GM18873 (cell line): Measurements from ENCODE around the gene SERP1.

Experiments used
- ATAC-seq: cut with Tn5 transposase; IDR thresholded peaks from one replicate; pipeline ENCODE4 v1.9.1; 2021; ENCODE audit warnings: mild to moderate bottlenecking, moderate library complexity, moderate number of reproducible peaks; ENCODE audit not compliant: unreplicated experiment, low FRiP score

The SERP1 gene

GRCh38 chr3:150546226-150547044, at the start of gene SERP1, which contains the start of gene EIF2A:
Gene SERP1, minus strand, starts transcription at chr3:150546496. Its CDS starts 361 bp downstream, at chr3:150546135.
Gene EIF2A, plus strand, starts transcription at chr3:150546787. Its CDS starts 16 bp downstream, at chr3:150546803.
- peak; percentile 87 for ATAC-seq

- no peak for ATAC-seq
Observed at GRCh38 chr3:150594150-150594549, 47.9 kb upstream of the SERP1 start.

GRCh38 chr3:150589759-150590158, 43.5 kb upstream of the SERP1 start:
- no peak for ATAC-seq

- ATAC-seq = no peak
Observed at GRCh38 chr3:150588027-150588830, 41.9 kb upstream of the SERP1 start.

- peak; percentile 64 for ATAC-seq
Observed at GRCh38 chr3:150583028-150583427, 36.7 kb upstream of the SERP1 start.

GRCh38 chr3:150582620-150583019, 36.3 kb upstream of the SERP1 start:
- ATAC-seq = peak; percentile 42

- ATAC-seq = no peak
Observed at GRCh38 chr3:150581174-150581573, 34.9 kb upstream of the SERP1 start.

GRCh38 chr3:150577855-150578254, 31.6 kb upstream of the SERP1 start:
- no peak for ATAC-seq

GRCh38 chr3:150567328-150567727, 21.0 kb upstream of the SERP1 start:
- ATAC-seq = no peak

- no peak for ATAC-seq
Observed at GRCh38 chr3:150564243-150564642, 17.9 kb upstream of the SERP1 start.

- ATAC-seq = no peak
Observed at GRCh38 chr3:150557725-150558124, 11.4 kb upstream of the SERP1 start.

GRCh38 chr3:150556792-150557191, 10.5 kb upstream of the SERP1 start:
- no peak for ATAC-seq

- no peak for ATAC-seq
Observed at GRCh38 chr3:150555859-150556436, 9.7 kb upstream of the SERP1 start.

- no peak for ATAC-seq
Observed at GRCh38 chr3:150547045-150547741, 897 bp upstream of the SERP1 start.

GRCh38 chr3:150545419-150546225, 674 bp downstream of the SERP1 start:
- peak; percentile 21 for ATAC-seq

GRCh38 chr3:150544726-150545125, 1.6 kb downstream of the SERP1 start:
- no peak for ATAC-seq

GRCh38 chr3:150544041-150544440, 2.3 kb downstream of the SERP1 start:
- ATAC-seq = no peak

- ATAC-seq = no peak
Observed at GRCh38 chr3:150543531-150543930, 2.8 kb downstream of the SERP1 start.

GRCh38 chr3:150543128-150543527, 3.2 kb downstream of the SERP1 start:
- ATAC-seq = no peak

GRCh38 chr3:150540991-150541390, 5.3 kb downstream of the SERP1 start:
- ATAC-seq = no peak
